Heart right ventricle (tissue), 16 donors: ENCODE data around the gene SLC15A3. TPM values are rescaled to one million over a fixed set of nuclear protein-coding genes. Genes with fewer than 3 reads are reported as not detected.

Source experiments
- ATAC-seq, 8 donors: fragments of 200-7000 bp; cut with Tn5 transposase; one replicate each; pipeline ENCODE4 v1.9.1; 2020; ENCODE audit warnings: mild to moderate bottlenecking in 8 of 8, moderate library complexity in 8 of 8, moderate number of reproducible peaks in 1 of 8
- DNase-seq, 2 donors: peaks; one replicate each; pipeline ENCODE4 v3.0.0-alpha.2; 2020
- H3K27ac ChIP-seq, 10 donors: fragments of 200-600 bp; sonication (generic) in 2 of 10; one replicate each; pipeline versions ENCODE4 v1.5.0 to v1.8.0; 2020 to 2022; ENCODE audit warnings: mild to moderate bottlenecking in 3 of 10
- H3K27me3 ChIP-seq, 7 donors: fragments of 200-600 bp; one replicate each; pipeline ENCODE4 v1.8.0; 2021 to 2022; ENCODE audit warnings: mild to moderate bottlenecking in 2 of 7
- H3K36me3 ChIP-seq, 9 donors: fragments of 200-600 bp; sonication (generic) in 1 of 9; one replicate each; pipeline versions ENCODE4 v1.5.0 to v1.8.0; 2020 to 2022; ENCODE audit warnings: mild to moderate bottlenecking in 2 of 9
- H3K4me1 ChIP-seq, 9 donors: fragments of 200-600 bp; sonication (generic) in 1 of 9; one replicate each; pipeline versions ENCODE4 v1.5.0 to v1.8.0; 2020 to 2022; ENCODE audit warnings: mild to moderate bottlenecking in 4 of 9
- H3K4me3 ChIP-seq, 10 donors: fragments of 200-600 bp; sonication (generic) in 2 of 10; one replicate each; pipeline versions ENCODE4 v1.5.0 to v1.8.0; 2020 to 2022; ENCODE audit warnings: mild to moderate bottlenecking in 7 of 10, moderate library complexity in 2 of 10
- H3K9me3 ChIP-seq, 11 donors: fragments of 200-600 bp in 10 of 11; sonication (generic) in 2 of 11; one replicate each; pipeline versions ENCODE4 v1.5.0 to v1.8.0; 2013 to 2022; ENCODE audit warnings: mild to moderate bottlenecking in 2 of 11, control low read depth in 1 of 11, moderate library complexity in 1 of 11
- WGBS, 2 donors: extraction: QIAGEN DNeasy Blood & Tissue Kit; methylation state at CpG; one replicate each; pipeline ENCODE4 v1.1.7; 2013; ENCODE audit warnings: inconsistent platforms in 1 of 2; 5-methylcytosine and 5-hydroxymethylcytosine counted together
- intact Hi-C, 10 donors: fragments of 100-400 bp; cut with DNase I; formaldehyde crosslinking; loops; one replicate each; pipeline versions ENCODE4 v1.11.1 to v1.14.2; 2022
- polyA plus RNA-seq, 2 donors: library from polyadenylated mRNA; stranded (reverse); fragments of 200-250 nt; gene quantifications; one replicate each; pipeline ENCODE4 v1.2.3, GENCODE V29; 2013
- total RNA-seq, 10 donors: library from RNA; stranded (reverse); fragmentation: NEBNext Ultra II Directional in 3 of 10; extraction: Animal tissue kit (Norgen Biotek cat#: 25700) in 3 of 10; gene quantifications; one replicate each; pipeline versions ENCODE4 v1.2.1 to v1.2.4, GENCODE V29; 2021 to 2023
- TF ChIP-seq, protein P1 (sequence below), 9 donors: fragments of 200-600 bp; sonication (generic) in 2 of 9; IDR thresholded peaks; one replicate each; pipeline versions ENCODE4 v1.5.0 to v1.8.0; 2021 to 2022; ENCODE audit warnings: antibody characterized with exemption in 9 of 9, mild to moderate bottlenecking in 5 of 9, moderate library complexity in 1 of 9
- donor health status: Arrhythmogenic right ventricular cardiomyopathy.
- donor health status: ischemic (EF 13 %, LVEDD 7.1; RV severe dilation, severe dysfunction).
- donor health status: healthy with polysubstance abuse.
- donor health status: DM: no; HTN: yes; CAD: no.
- donor health status: DM: no; HTN: no; CAD: no.
- donor health status: ischemic (EF 25% LVEDD 6.9; RV normal size, moderate dysfunction).
- donor health status: ischemic (EF 25% LVEDD 5.7; RV mildly dilated, moderate dysfunction).
- donor health status: healthy.
- donor health status: DM: yes; HTN: yes; CAD: no.
- donor health status: Ischemic cardiomyopathy.
- donor health status: ischemic (EF 35%, LVEDD 5.7; RV mildly dilated, moderate dysfunction).
- donor health status: nonischemic (EF 11% LVEDD 7.7; RV severe dilation, severe dysfunction).
- donor health status: DM: yes; HTN: yes; CAD: no.
- donor health status: PGD.
- donor health status: ischemic (EF 29% LVEDD 5.4; RV normal size, mild dysfunction).
- donor health status: nonischemic (EF 23%, LVEDD 6.1; RV moderate dilation, normal function).

Gene SLC15A3
- total and polyA plus RNA-seq, 12 donors, result 9.5 to 52.4 (median 19.5) TPM

DNA sequence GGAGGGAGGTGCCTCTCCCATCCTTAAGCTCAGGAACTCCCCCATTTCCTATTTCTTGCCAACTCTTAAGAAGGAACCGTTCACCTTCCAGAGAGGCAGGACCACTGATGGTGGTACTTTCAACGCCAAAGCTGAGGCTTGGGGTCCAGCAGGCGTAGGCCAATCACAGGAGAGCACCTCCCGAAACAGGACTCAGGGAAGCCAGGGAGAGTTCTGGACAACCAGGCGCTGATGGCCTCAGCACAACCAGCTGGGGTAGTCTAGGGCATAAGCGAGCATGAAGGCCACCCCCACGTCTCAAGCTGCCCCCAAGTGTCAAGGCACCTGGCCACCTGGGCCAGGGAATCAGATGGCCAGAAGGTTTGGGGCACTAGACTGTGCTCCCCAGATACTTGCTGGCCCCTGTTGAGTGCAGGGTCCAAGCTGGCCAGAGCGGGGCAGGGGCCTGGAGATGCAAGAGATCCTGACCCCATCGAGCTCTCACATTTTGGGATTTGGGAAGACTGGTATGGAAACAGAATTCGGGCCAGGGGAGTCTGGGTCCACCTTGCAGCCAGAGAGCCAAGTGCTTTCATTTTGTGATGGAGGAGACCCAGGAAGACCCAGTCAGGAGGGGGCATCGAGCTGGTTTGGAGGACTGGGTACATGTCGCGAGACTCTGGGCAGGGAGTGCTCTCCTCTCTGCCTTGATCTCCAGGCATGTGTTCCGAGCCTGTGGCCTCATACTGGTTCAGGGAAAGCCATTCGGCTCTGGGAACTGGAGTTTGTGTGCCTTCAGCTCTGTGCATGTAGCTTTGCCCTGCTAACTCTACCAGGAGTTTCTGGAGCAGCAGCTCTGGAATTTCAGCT, 20.4 kb upstream of the SLC15A3 start:
- Histone ChIP-seq H3K9me3 (peaks cover 0 to 8% (median 0%) of the 10 kb centered on the region in 11 donors), H3K27me3 (peaks cover 0 to 9% (median 0%) of the 10 kb centered on the region in 7 donors), H3K36me3 (no peaks in the 10 kb centered on the region), H3K27ac (peak overlapping the region in 1 of 10 donors; percentile 87), H3K4me1 (peaks cover 0 to 8% (median 0%) of the 10 kb centered on the region in 9 donors), H3K4me3 (peak overlapping the region in 1 of 10 donors; percentile 51)
- TF ChIP-seq, protein P1, sequence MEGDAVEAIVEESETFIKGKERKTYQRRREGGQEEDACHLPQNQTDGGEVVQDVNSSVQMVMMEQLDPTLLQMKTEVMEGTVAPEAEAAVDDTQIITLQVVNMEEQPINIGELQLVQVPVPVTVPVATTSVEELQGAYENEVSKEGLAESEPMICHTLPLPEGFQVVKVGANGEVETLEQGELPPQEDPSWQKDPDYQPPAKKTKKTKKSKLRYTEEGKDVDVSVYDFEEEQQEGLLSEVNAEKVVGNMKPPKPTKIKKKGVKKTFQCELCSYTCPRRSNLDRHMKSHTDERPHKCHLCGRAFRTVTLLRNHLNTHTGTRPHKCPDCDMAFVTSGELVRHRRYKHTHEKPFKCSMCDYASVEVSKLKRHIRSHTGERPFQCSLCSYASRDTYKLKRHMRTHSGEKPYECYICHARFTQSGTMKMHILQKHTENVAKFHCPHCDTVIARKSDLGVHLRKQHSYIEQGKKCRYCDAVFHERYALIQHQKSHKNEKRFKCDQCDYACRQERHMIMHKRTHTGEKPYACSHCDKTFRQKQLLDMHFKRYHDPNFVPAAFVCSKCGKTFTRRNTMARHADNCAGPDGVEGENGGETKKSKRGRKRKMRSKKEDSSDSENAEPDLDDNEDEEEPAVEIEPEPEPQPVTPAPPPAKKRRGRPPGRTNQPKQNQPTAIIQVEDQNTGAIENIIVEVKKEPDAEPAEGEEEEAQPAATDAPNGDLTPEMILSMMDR (IDR thresholded peaks at IDR 0.05), result no peak
- ATAC-seq, result no peak
- WGBS, 2 donors, result 89 to 91% methylated on average over 15 of the region's 15 CpGs
- DNase-seq, result no peak
- intact Hi-C loops, result no loop called here

DNA sequence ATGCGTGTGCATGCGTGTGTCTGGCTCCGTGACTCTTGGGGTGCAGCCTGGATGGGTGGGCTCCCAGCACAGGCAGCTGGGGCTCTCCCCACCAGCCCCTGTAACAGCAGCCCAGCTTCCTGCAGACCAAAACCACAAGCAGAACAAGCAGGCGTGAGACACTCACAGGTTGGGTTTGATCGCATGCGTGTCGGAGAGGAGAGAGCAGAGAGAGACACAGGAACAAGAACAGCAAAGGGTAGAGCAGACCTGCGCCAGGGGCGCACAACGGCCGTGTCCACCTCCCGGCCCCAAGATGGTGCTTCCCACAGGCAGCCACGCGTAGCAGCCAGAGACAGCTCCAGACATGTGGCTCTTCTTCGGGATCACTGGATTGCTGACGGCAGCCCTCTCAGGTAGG, 19.5 kb upstream of the SLC15A3 start, which contains the start of gene CD6:
CD6 (plus strand) TSS at position 161 of the 400 bp plus-strand sequence; CDS start at position 347, 186 bp downstream.
- intact Hi-C loops, result loop anchor here in 4 of 10 donors (2.0 kb wide), 3 partner anchors 155 to 215 kb away; no protein-coding TSS in a partner anchor
- peak within 1 kb of the TSS in 1 of 10 donors; percentile 51 for H3K4me3 ChIP-seq
- ATAC-seq (peak in 3 of 8 donors; percentile 9 to 12 (median 11)), DNase-seq (no peak)
- TF ChIP-seq, protein P1 (IDR thresholded peaks at IDR 0.05), result no peak
- H3K4me1 ChIP-seq, result peaks cover 0 to 6% (median 0%) of the 10 kb centered on the region in 9 donors
- peaks cover 0 to 8% (median 0%) of the 10 kb centered on the region in 11 donors for H3K9me3 ChIP-seq
- peak within 1 kb of the TSS in 1 of 10 donors; percentile 87 for H3K27ac ChIP-seq
- H3K27me3 ChIP-seq, result peaks cover 0 to 9% (median 0%) of the 10 kb centered on the region in 7 donors
- WGBS, 2 donors, result 87 to 94% methylated on average over 16 of the region's 16 CpGs
- H3K36me3 ChIP-seq, result no peaks in the 10 kb centered on the region

- Histone ChIP-seq H3K36me3 (no peaks in the 10 kb centered on the region), H3K9me3 (peaks cover 0 to 8% (median 0%) of the 10 kb centered on the region in 11 donors), H3K27me3 (peaks cover 0 to 9% (median 0%) of the 10 kb centered on the region in 7 donors), H3K4me1 (peaks cover 0 to 5% (median 0%) of the 10 kb centered on the region in 9 donors), H3K4me3 (peak overlapping the region in 1 of 10 donors; percentile 51), H3K27ac (no peak overlapping the region)
- WGBS, 2 donors, result 85 to 89% methylated on average over 5 of the region's 5 CpGs
- DNase-seq (no peak), ATAC-seq (no peak)
- intact Hi-C loops, result loop anchor here in 6 of 10 donors (1.0 to 2.0 kb wide), 5 partner anchors 156 to 216 kb away; no protein-coding TSS in a partner anchor
- TF ChIP-seq, protein P1 (IDR thresholded peaks at IDR 0.05), result no peak
Measured at GRCh38 chr11:60970890-60971289, 18.9 kb upstream of the SLC15A3 start.

DNA sequence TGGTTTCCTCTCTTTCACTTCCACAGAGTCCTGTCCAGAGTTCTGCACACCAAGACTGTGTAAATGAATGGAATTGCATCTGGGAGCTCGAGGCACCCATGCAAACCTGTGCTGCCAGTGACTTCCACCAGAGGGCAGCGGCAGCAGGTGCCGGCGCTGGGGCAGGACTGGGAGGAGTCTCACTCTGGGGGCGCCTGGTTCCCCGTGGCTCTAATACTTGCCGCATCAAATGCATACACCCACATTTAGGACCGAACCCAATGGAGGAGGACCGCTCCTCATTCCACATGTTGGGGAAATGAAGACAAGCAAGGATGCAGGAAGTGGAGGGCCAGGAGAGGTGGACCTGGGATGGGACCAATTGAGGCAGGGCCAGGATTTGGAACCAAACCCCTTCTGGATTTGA, 18.4 kb upstream of the SLC15A3 start:
- H3K4me3 ChIP-seq, result no peak overlapping the region
- H3K36me3 ChIP-seq, result no peaks in the 10 kb centered on the region
- no peak overlapping the region for H3K27ac ChIP-seq
- H3K9me3 ChIP-seq, result peaks cover 0 to 8% (median 0%) of the 10 kb centered on the region in 11 donors
- peaks cover 0 to 9% (median 0%) of the 10 kb centered on the region in 7 donors for H3K27me3 ChIP-seq
- intact Hi-C loops, result loop anchor here in 6 of 10 donors (1.0 to 2.0 kb wide), 5 partner anchors 156 to 216 kb away; no protein-coding TSS in a partner anchor
- peak; percentile 50 to 69 for DNase-seq
- TF ChIP-seq, protein P1 (IDR thresholded peaks at IDR 0.05), result peak; percentile 70 to 94 (median 90)
- ATAC-seq, result peak; percentile 53 to 88 (median 74)
- peaks cover 0 to 5% (median 0%) of the 10 kb centered on the region in 9 donors for H3K4me1 ChIP-seq
- 14 to 16% methylated on average over 9 of the region's 9 CpGs for WGBS, 2 donors
